HG03565 (cell line): ENCODE results near the gene PCDHGA1.

Experiments
- ATAC-seq: cut with Tn5 transposase; IDR thresholded peaks from one replicate; pipeline ENCODE4 v1.9.1; 2021; ENCODE audit warnings: mild to moderate bottlenecking, moderate library complexity; ENCODE audit not compliant: unreplicated experiment

The PCDHGA1 gene

GRCh38 chr5:141510160-141510559 lies 179.8 kb downstream of the PCDHGA1 start:
- no peak for ATAC-seq

DNA sequence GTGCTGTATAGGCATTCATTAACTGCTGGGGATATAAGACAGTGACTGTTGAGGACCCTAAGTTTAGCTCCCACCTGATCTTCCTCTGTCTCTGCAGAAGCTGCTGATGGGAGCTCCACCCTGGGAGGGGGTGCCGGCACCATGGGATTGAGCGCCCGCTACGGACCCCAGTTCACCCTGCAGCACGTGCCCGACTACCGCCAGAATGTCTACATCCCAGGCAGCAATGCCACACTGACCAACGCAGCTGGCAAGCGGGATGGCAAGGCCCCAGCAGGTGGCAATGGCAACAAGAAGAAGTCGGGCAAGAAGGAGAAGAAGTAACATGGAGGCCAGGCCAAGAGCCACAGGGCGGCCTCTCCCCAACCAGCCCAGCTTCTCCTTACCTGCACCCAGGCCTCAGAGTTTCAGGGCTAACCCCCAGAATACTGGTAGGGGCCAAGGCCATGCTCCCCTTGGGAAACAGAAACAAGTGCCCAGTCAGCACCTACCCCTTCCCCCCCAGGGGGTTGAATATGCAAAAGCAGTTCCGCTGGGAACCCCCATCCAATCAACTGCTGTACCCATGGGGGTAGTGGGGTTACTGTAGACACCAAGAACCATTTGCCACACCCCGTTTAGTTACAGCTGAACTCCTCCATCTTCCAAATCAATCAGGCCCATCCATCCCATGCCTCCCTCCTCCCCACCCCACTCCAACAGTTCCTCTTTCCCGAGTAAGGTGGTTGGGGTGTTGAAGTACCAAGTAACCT lies 180.7 kb downstream of the PCDHGA1 start:
- ATAC-seq, result peak; percentile 15

DNA sequence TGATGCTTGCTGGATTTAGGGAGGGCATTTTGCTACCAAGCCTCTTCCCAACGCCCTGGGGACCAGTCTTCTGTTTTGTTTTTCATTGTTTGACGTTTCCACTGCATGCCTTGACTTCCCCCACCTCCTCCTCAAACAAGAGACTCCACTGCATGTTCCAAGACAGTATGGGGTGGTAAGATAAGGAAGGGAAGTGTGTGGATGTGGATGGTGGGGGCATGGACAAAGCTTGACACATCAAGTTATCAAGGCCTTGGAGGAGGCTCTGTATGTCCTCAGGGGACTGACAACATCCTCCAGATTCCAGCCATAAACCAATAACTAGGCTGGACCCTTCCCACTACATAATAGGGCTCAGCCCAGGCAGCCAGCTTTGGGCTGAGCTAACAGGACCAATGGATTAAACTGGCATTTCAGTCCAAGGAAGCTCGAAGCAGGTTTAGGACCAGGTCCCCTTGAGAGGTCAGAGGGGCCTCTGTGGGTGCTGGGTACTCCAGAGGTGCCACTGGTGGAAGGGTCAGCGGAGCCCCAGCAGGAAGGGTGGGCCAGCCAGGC lies 181.5 kb downstream of the PCDHGA1 start:
- ATAC-seq, result no peak

- no peak for ATAC-seq
Measured at GRCh38 chr5:141512390-141512910, 182.1 kb downstream of the PCDHGA1 start.

DNA sequence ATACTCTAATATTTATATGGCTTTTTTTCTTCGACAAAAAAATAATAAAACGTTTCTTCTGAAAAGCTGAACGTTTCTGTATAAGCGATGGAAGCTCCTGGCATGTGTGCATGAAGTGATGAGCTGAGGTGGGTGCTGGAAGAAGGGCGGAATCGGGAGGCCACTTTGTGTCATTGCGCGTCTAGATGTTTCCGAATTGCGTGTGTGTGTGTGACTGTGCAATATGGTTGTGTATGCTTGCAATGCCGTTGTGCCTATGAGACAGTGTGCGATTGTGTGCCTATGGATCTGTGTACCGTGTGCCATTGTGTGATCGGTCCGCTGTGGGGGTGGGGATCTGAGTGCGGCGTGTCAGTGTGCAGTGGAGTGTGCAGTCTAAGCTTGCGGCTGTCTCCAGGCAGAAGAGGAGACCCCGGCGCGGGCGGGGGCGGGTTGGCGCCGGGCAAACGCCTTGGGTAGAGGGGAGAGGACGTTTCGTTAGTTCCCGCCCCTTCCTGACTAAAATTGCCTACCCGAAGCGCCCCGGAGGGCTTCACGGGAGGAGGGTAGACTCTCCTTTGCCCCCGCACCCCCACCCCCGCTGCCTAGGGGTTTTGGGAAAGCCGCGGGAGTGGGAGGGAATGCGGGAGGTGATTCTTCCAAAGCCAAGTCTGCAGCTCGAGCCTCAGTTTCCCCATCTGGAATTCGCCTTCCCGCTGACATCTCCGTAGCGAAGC lies 182.8 kb downstream of the PCDHGA1 start:
- no peak for ATAC-seq

DNA sequence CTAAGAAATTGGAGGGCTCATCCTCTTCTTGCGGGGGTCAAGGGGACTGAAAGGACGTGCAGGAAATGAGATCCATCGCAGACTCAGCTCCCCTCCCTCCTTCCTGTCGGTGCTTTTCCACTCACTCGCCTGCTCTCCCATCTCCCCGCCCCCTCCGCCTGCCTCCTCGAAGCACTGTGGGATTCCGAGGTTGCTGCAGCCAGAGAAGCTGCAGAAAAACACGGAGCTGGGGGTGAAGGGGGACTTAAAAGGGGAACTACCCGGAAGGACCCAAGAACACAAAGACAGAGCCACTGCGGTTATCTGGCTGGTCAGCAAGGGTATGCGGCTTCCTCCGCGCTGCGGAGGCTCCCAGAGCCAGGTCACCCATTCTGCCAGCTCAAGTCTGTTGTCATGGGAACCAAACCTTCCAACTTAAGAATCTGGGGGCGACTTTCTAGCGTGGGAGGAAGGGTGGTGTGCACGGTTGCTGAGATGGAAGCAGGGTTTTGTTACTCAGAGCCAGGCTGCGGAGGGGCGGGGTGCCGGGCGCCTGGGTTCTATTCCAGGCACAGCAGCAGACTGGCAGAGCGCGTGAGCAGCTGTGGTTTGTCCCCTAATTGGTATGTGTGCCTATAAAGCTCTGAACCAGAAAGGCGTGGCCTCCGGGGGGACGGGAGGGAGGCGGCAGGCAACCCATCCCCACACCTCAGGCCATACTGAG lies 183.5 kb downstream of the PCDHGA1 start:
- ATAC-seq, result peak; percentile 30

GRCh38 chr5:141514330-141515133 lies 184.2 kb downstream of the PCDHGA1 start:
- peak; percentile 14 for ATAC-seq

DNA sequence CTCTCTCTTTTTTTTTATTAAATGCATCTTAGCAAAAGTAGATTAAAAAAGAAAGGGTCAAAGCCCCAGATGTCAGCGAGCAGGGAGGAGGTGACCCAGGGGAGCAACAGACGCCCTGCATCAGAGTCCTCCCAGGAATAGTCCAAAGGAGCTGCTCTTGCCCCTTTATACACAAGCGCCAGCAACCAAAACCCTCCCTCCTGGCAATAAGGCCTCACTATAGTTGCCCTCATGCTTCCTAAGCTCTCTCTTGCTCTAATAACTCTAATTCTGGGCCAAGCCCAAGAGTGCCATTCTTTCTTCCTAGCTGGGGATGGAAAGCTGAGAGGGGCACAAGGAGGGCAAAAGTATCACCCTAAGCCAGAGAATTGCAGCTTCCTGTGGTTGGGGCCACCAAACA lies 184.8 kb downstream of the PCDHGA1 start:
- ATAC-seq, result no peak

GRCh38 chr5:141515946-141516671 lies 185.8 kb downstream of the PCDHGA1 start:
- ATAC-seq, result no peak

GRCh38 chr5:141516672-141517025 lies 186.3 kb downstream of the PCDHGA1 start:
- ATAC-seq, result no peak

DNA sequence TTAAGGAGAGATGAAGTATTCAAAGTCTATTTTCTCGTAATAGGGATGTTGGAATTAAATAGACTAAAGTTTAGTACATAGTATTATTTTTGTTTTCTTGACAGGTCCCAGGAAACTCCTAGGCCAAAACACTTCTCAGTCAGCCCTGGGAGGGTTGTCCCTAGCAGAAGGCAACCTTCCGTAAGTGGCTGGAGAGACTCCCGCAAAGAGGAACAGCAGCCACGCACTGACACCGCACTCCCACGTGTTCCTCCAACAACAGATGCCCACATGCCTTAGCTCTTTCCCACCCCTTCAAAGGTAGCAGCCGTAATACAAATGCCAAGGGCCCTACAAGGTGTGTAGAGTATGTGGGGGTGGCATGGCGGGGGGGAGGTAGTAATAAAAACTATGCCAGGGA lies 187.0 kb downstream of the PCDHGA1 start:
- ATAC-seq, result no peak

DNA sequence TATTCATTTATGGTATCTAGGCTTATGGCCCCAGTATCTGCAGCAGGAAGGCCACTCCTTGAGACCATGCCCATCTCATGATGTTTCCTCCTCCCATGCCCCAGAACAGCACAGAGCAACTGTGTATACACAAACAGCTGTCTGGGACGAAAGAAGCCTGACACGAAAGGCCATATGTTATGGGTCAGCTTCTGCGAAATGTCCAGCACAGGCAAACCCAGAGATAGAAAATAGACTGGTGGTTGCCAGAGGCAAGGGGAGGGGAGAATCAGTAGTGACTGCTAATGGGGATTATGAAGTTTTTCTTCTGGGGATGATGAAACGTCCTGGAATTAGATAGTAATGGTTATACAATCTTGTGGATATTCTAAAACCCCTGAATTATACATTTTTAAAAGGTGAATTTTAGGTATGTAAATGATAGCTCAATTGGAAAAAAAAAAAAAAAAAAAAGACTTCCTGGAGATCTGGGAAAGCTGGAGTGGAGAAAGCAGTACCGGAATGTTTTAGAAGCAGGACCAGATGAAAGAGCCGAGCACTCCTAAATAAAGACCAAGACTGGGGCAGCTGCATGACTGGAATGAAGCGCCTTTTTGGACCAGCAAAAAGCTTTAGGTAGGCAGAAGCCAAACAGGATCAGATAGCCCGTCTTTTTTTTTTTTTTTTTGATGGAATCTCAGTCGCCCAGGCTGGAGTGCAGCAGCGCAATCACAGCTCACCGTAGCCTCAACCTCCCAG lies 187.7 kb downstream of the PCDHGA1 start:
- ATAC-seq, result no peak

- no peak for ATAC-seq
Measured at GRCh38 chr5:141518618-141519015, 188.3 kb downstream of the PCDHGA1 start.

GRCh38 chr5:141519605-141520565 lies 189.6 kb downstream of the PCDHGA1 start:
- ATAC-seq, result no peak

DNA sequence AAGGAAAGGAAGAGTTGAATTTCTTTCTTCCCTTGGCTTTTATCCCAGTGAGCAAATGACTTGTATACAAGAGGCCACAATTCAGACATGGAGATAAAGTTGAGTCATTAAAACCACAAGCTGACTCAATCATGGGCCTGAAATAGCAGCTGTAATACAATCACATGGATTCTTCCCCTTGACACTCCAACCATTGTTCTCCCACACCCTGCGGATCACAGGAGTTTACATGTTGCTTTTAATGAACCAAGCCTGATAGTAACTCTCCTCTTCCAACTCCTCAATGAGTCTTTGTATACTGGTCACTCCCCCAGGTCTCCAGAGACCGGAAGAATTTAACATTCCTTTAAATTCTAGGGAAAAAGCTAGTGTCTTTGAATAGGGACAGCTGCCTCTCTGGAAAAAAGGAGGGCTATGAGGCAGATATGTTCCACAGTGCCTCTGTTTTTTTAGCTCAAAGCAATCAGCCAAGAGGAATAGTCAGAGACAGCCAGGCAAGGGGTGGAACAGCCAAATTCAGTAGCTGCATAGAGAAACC lies 191.0 kb downstream of the PCDHGA1 start:
- no peak for ATAC-seq

DNA sequence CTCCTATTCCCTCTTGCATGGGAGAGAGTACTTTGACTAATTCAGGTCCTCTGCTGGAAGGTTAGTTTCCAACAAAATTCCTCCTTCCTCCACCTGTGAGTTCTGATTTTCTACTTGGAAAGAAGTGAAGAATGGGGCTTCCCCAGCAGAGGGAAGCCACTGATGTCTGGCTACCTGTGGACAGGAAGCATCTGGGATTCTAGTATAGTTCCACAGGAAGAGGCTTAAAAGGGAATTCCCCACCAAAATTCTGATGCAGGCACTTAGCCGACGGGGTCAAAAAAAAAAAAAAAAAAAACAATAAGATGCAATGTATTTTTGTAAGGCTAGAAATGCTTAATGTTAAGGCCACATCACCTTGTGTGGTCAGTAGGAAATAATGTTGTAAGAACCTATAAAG lies 192.0 kb downstream of the PCDHGA1 start:
- ATAC-seq, result no peak

DNA sequence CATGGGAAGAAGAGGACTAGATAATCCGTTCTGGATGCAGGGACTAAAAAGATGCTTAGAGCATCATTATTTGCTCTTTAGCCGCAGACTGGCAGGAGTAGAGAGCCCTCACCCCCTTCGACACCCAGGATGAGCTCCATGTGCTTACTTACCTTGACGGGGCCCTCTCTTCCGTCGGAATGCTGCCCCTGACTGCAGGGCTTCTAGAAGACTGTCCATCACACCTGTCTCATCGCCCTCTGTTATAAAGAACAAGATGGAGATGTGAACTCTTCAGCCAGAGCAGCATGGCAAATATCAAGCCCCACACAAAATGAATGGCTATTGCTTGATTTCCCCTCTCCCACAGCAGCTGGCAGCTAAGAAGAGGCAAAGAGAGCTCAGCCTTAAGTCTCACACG lies 193.7 kb downstream of the PCDHGA1 start:
- ATAC-seq, result no peak
